Prostate gland (tissue), 2 donors: ENCODE results near the gene OLIG2. TPM values are rescaled to one million over a fixed set of nuclear protein-coding genes. Genes with fewer than 3 reads are reported as not detected.

Experiments used
- DNase-seq: peaks from one replicate; pipeline ENCODE4 v3.0.0-alpha.2; 2019; ENCODE audit warnings: low spot score
- H3K27ac ChIP-seq, 2 donors: fragments of 200-600 bp; sonication (generic); 2 replicates each; pipeline ENCODE4 v1.5.1; 2017 to 2019
- H3K27me3 ChIP-seq: fragments of 200-600 bp; sonication (generic); replicated peaks from 2 replicates; pipeline ENCODE4 v1.5.1; 2019; ENCODE audit not compliant: insufficient read depth
- H3K36me3 ChIP-seq, 2 donors: fragments of 200-600 bp; sonication (generic); 1 replicate in 1 of 2; 2 replicates in 1 of 2; pipeline versions ENCODE4 v1.5.1 to v1.8.1; 2017 to 2019
- H3K4me1 ChIP-seq: fragments of 200-600 bp; sonication (generic); replicated peaks from 2 replicates; pipeline ENCODE4 v1.5.1; 2019
- H3K4me3 ChIP-seq, 2 donors: fragments of 200-600 bp; sonication (generic); 2 replicates each; pipeline ENCODE4 v1.5.1; 2017 to 2019
- H3K9me3 ChIP-seq: fragments of 200-600 bp; sonication (generic); 2 replicates; pipeline ENCODE4 v1.5.1; 2017
- POLR2A ChIP-seq: fragments of 450-650 bp; IDR thresholded peaks from one replicate; pipeline ENCODE4 v1.6.1; 2016; ENCODE audit warnings: antibody characterized with exemption, mild to moderate bottlenecking
- POLR2AphosphoS5 ChIP-seq: sonication (generic); formaldehyde crosslinking; IDR thresholded peaks from one replicate; pipeline ENCODE4 v1.6.1; 2017; ENCODE audit warnings: antibody characterized with exemption
- WGBS: methylation state at CpG from one replicate; pipeline ENCODE4 v1.1.5; 2018; 5-methylcytosine and 5-hydroxymethylcytosine counted together
- intact Hi-C: fragments of 100-400 bp; cut with DNase I; formaldehyde crosslinking; loops from one replicate; pipeline ENCODE4 v1.14.2; 2022
- total RNA-seq, 2 donors: library from RNA; depleted of rRNA; stranded (reverse); fragments of >200 nt; gene quantifications; one replicate each; pipeline ENCODE4 v1.1.0, GENCODE V29; 2016
- TF ChIP-seq, protein P1 (sequence below), 4 experiments: fragments of 200-600 bp in 2 of 4; fragments of 450-650 bp in 2 of 4; sonication (generic) in 2 of 4; IDR thresholded peaks; 1 replicate in 3 of 4; 2 replicates in 1 of 4; pipeline ENCODE4 v1.5.1; 2016 to 2019; ENCODE audit warnings: antibody characterized with exemption in 4 of 4, mild to moderate bottlenecking in 2 of 4, moderate library complexity in 2 of 4

Gene OLIG2
- total RNA-seq, 2 donors from 2014 or later = not detected

- no peak overlapping the region for H3K27ac ChIP-seq
- WGBS = 63% methylated on average over 2 of the region's 2 CpGs
- H3K9me3 ChIP-seq = no peaks in the 10 kb centered on the region
- no peak overlapping the region for H3K4me3 ChIP-seq
- no peak for TF ChIP-seq POLR2AphosphoS5
- TF ChIP-seq, protein P1, sequence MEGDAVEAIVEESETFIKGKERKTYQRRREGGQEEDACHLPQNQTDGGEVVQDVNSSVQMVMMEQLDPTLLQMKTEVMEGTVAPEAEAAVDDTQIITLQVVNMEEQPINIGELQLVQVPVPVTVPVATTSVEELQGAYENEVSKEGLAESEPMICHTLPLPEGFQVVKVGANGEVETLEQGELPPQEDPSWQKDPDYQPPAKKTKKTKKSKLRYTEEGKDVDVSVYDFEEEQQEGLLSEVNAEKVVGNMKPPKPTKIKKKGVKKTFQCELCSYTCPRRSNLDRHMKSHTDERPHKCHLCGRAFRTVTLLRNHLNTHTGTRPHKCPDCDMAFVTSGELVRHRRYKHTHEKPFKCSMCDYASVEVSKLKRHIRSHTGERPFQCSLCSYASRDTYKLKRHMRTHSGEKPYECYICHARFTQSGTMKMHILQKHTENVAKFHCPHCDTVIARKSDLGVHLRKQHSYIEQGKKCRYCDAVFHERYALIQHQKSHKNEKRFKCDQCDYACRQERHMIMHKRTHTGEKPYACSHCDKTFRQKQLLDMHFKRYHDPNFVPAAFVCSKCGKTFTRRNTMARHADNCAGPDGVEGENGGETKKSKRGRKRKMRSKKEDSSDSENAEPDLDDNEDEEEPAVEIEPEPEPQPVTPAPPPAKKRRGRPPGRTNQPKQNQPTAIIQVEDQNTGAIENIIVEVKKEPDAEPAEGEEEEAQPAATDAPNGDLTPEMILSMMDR (IDR thresholded peaks at IDR 0.05) = no peak
- no peak for TF ChIP-seq POLR2A
- no peaks in the 10 kb centered on the region for H3K27me3 ChIP-seq
- intact Hi-C loops = no loop called here
- DNase-seq = no peak
- no peaks in the 10 kb centered on the region for H3K36me3 ChIP-seq
- H3K4me1 ChIP-seq = no peaks in the 10 kb centered on the region
These were observed 16.2 kb downstream of the OLIG2 start for GRCh38 chr21:33041981-33042380.

DNA sequence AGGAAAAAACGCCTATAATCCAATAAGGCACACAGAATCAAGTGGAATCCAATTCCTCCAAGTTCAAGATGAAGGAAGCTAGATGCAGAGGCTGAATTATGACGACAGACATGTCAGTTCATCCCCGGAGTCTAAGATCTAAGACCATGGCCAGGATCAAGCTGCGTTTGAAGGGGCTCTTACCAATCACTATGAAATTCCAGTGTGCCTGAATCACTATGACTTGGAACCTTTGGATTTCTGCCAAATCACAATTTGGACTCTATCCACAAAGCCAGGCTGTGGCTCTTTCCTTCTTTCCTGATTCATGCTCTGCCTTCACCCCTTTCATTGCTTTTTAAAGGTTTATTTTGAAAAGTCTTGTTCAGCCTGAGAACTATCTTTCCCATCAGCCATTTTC, 17.1 kb downstream of the OLIG2 start:
- 54% methylated on average over 4 of the region's 4 CpGs for WGBS
- Histone ChIP-seq H3K36me3 (no peaks in the 10 kb centered on the region), H3K9me3 (no peaks in the 10 kb centered on the region), H3K4me3 (no peak overlapping the region), H3K27me3 (no peaks in the 10 kb centered on the region), H3K27ac (no peak overlapping the region), H3K4me1 (no peaks in the 10 kb centered on the region)
- intact Hi-C loops = no loop called here
- DNase-seq = no peak
- TF ChIP-seq POLR2AphosphoS5 (no peak), POLR2A (no peak)
- TF ChIP-seq, protein P1 (IDR thresholded peaks at IDR 0.05) = no peak

DNA sequence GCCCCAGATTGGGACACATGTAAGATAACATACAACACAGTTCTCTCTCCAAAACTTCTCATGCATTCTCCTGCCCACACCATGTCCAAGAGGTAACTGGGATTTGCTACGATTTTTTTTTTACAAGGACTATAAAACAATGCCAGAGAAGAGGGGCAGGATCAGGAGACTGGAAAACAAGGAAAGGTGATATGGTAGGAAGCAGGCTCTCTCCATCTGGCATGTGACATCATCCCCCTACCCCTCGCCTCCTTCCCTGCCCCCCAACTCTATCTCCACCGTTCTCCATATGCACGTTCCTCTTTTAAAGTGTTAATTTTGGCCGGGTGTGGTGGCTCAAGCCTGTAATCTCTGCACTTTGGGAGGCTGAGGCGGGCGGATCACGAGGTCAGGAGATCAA, 20.7 kb downstream of the OLIG2 start:
- no peak for DNase-seq
- H3K27me3 ChIP-seq = no peaks in the 10 kb centered on the region
- no peaks in the 10 kb centered on the region for H3K36me3 ChIP-seq
- intact Hi-C loops = no loop called here
- H3K4me1 ChIP-seq = no peaks in the 10 kb centered on the region
- TF ChIP-seq POLR2A (no peak), POLR2AphosphoS5 (no peak)
- TF ChIP-seq, protein P1 (IDR thresholded peaks at IDR 0.05) = no peak
- no peaks in the 10 kb centered on the region for H3K9me3 ChIP-seq
- H3K4me3 ChIP-seq = no peak overlapping the region
- no peak overlapping the region for H3K27ac ChIP-seq
- 64% methylated on average over 8 of the region's 8 CpGs for WGBS

DNA sequence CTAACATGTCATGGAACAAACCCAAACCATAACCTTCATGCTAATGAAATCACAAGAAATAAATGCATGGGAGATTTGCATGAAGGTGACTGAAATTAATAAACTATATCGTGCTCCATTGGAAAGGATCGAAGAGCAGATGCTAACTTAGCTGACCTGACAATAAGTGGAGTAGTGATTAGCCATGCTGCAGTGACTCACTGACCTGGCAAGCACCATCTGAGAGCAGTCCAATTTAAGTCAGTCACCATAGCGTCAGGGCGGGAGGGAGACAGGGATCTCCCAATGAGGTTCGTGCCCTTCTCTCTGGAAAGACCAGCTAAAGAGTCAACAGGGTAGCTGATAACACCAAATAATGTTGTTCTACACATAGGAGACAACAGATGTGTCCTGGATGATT, 21.5 kb downstream of the OLIG2 start:
- no peaks in the 10 kb centered on the region for H3K36me3 ChIP-seq
- H3K4me1 ChIP-seq = no peaks in the 10 kb centered on the region
- WGBS = 83% methylated on average over 5 of the region's 5 CpGs
- TF ChIP-seq, protein P1 (IDR thresholded peaks at IDR 0.05) = no peak
- TF ChIP-seq POLR2AphosphoS5 (no peak), POLR2A (no peak)
- H3K9me3 ChIP-seq = no peaks in the 10 kb centered on the region
- H3K4me3 ChIP-seq = no peak overlapping the region
- intact Hi-C loops = no loop called here
- H3K27ac ChIP-seq = no peak overlapping the region
- no peak for DNase-seq
- H3K27me3 ChIP-seq = no peaks in the 10 kb centered on the region

DNA sequence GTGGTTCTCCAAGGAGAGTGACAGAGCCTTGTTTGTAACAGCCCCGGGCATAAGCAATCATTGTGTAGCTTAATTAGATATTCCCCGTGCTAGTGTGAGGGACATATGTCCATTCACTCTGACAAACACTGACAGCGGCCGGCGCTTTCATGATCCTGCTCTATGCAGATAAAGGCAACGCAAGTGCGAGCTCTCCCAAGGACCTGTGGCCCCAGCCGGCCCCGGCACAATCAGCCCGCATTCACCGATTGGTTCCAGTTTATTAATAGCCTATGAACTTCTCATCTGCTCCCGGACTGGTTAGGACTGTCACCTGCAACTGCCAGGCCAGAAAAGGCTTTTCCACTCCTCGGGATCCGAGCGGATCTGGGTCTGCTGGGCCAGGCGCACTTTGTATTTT, 26.2 kb downstream of the OLIG2 start:
- no peaks in the 10 kb centered on the region for H3K36me3 ChIP-seq
- no peak overlapping the region for H3K27ac ChIP-seq
- no peak for DNase-seq
- WGBS = 79% methylated on average over 16 of the region's 16 CpGs
- H3K4me3 ChIP-seq = no peak overlapping the region
- no peaks in the 10 kb centered on the region for H3K4me1 ChIP-seq
- TF ChIP-seq, protein P1 (IDR thresholded peaks at IDR 0.05) = no peak
- TF ChIP-seq POLR2AphosphoS5 = no peak
- no peak for TF ChIP-seq POLR2A
- intact Hi-C loops = no loop called here
- H3K9me3 ChIP-seq = no peaks in the 10 kb centered on the region
- H3K27me3 ChIP-seq = no peaks in the 10 kb centered on the region
